H9 (cell line): ENCODE results near the gene SEPTIN7. TPM values are rescaled to one million over a fixed set of nuclear protein-coding genes. Genes with fewer than 3 reads are reported as not detected.

Source experiments
- DNase-seq: peaks from one replicate; pipeline ENCODE4 v3.0.0-alpha.2; 2017
- H2AFZ ChIP-seq: one replicate; pipeline ENCODE4 v1.6.1; 2013; ENCODE audit warnings: mild to moderate bottlenecking, low read length, control low read depth, moderate library complexity
- H2AK5ac ChIP-seq: 2 replicates; pipeline ENCODE4 v1.6.1; 2013; ENCODE audit warnings: low read length, control low read depth, mixed read lengths; ENCODE audit not compliant: insufficient read length
- H2BK120ac ChIP-seq: one replicate; pipeline ENCODE4 v1.6.1; 2013; ENCODE audit warnings: low read depth, mild to moderate bottlenecking, low read length, control low read depth, inconsistent platforms; ENCODE audit not compliant: poor library complexity, severe bottlenecking
- H2BK12ac ChIP-seq: 2 replicates; pipeline ENCODE4 v1.6.1; 2013; ENCODE audit warnings: low read length, control low read depth, mixed read lengths, low read depth; ENCODE audit not compliant: insufficient read length
- H2BK15ac ChIP-seq: 2 replicates; pipeline ENCODE4 v1.6.1; 2013; ENCODE audit warnings: low read depth, low read length, control low read depth
- H2BK20ac ChIP-seq: one replicate; pipeline ENCODE4 v1.6.1; 2013; ENCODE audit warnings: low read depth, mild to moderate bottlenecking, low read length, control low read depth, inconsistent platforms; ENCODE audit not compliant: poor library complexity, severe bottlenecking
- H2BK5ac ChIP-seq: 2 replicates; pipeline ENCODE4 v1.6.1; 2013; ENCODE audit warnings: low read length, control low read depth, mixed read lengths; ENCODE audit not compliant: insufficient read length
- H3K14ac ChIP-seq: 2 replicates; pipeline ENCODE4 v1.6.1; 2013; ENCODE audit warnings: low read length, control low read depth; ENCODE audit not compliant: insufficient read depth
- H3K18ac ChIP-seq: 2 replicates; pipeline ENCODE4 v1.6.1; 2013; ENCODE audit warnings: low read depth, mild to moderate bottlenecking, mixed read lengths, low read length, control low read depth; ENCODE audit not compliant: insufficient read length
- H3K23ac ChIP-seq: 2 replicates; pipeline ENCODE4 v1.6.1; 2013; ENCODE audit warnings: low read length, control low read depth, mixed read lengths, low read depth; ENCODE audit not compliant: insufficient read length
- H3K23me2 ChIP-seq: 2 replicates; pipeline ENCODE4 v1.6.1; 2013; ENCODE audit warnings: low read depth, mild to moderate bottlenecking, mixed read lengths, low read length, control low read depth; ENCODE audit not compliant: insufficient read length, poor library complexity, severe bottlenecking
- H3K27ac ChIP-seq: 2 replicates; pipeline ENCODE4 v1.5.1; 2013; ENCODE audit warnings: low read length, control low read depth, mixed read lengths, low read depth; ENCODE audit not compliant: insufficient read length
- H3K27me3 ChIP-seq: 2 replicates; pipeline ENCODE4 v1.6.1; 2013; ENCODE audit warnings: low read length, control low read depth, inconsistent platforms; ENCODE audit not compliant: insufficient read depth
- H3K4ac ChIP-seq: 2 replicates; pipeline ENCODE4 v1.6.1; 2013; ENCODE audit warnings: low read depth, mild to moderate bottlenecking, control low read depth, inconsistent platforms, low read length, moderate library complexity
- H3K4me1 ChIP-seq: 2 replicates; pipeline ENCODE4 v1.6.1; 2013; ENCODE audit warnings: low read length, control low read depth, inconsistent platforms; ENCODE audit not compliant: insufficient read depth
- H3K4me2 ChIP-seq: 2 replicates; pipeline ENCODE4 v1.6.1; 2013; ENCODE audit warnings: low read length, control low read depth, mixed read lengths; ENCODE audit not compliant: insufficient read length, insufficient read depth
- H3K56ac ChIP-seq: 2 replicates; pipeline ENCODE4 v1.6.1; 2013; ENCODE audit warnings: low read depth, mild to moderate bottlenecking, mixed read lengths, low read length, control low read depth; ENCODE audit not compliant: insufficient read length
- H3K79me1 ChIP-seq: 2 replicates; pipeline ENCODE4 v1.6.1; 2013; ENCODE audit warnings: low read depth, mild to moderate bottlenecking, moderate library complexity, low read length, control low read depth, inconsistent platforms; ENCODE audit not compliant: insufficient read depth, poor library complexity, severe bottlenecking
- H3K79me2 ChIP-seq: 2 replicates; pipeline ENCODE4 v1.6.1; 2013; ENCODE audit warnings: low read length, control low read depth, inconsistent platforms; ENCODE audit not compliant: insufficient read depth
- H3K9ac ChIP-seq: 2 replicates; pipeline ENCODE4 v1.6.1; 2013; ENCODE audit warnings: low read length, control low read depth, mixed read lengths; ENCODE audit not compliant: insufficient read length; ENCODE audit errors: extremely low read depth
- H3K9me3 ChIP-seq: one replicate; pipeline ENCODE4 v1.6.1; 2013; ENCODE audit warnings: low read depth, low read length, inconsistent platforms; ENCODE audit not compliant: control insufficient read depth
- H3T11ph ChIP-seq: one replicate; pipeline ENCODE4 v1.6.1; 2013; ENCODE audit warnings: mild to moderate bottlenecking, low read length, control low read depth, inconsistent platforms
- H4K20me1 ChIP-seq: one replicate; pipeline ENCODE4 v1.6.1; 2013; ENCODE audit not compliant: control insufficient read depth, insufficient read length, insufficient read depth
- H4K5ac ChIP-seq: 2 replicates; pipeline ENCODE4 v1.6.1; 2013; ENCODE audit warnings: low read depth, mild to moderate bottlenecking, mixed read lengths, low read length, control low read depth; ENCODE audit not compliant: insufficient read length
- H4K8ac ChIP-seq: replicated peaks from 2 replicates; pipeline ENCODE4 v1.6.1; 2013; ENCODE audit warnings: low read length, control low read depth, mixed read lengths, low read depth; ENCODE audit not compliant: insufficient read length
- H4K91ac ChIP-seq: 2 replicates; pipeline ENCODE4 v1.6.1; 2013; ENCODE audit warnings: low read depth, mild to moderate bottlenecking, moderate library complexity, mixed read lengths, low read length, control low read depth; ENCODE audit not compliant: insufficient read length
- H3K27ac Mint-ChIP-seq, 3 experiments: 2 replicates in 2 of 3; 3 replicates in 1 of 3; pipeline ENCODE4 v1.8.0; 2020 to 2021; ENCODE audit warnings: mixed read lengths in 3 of 3, mild to moderate bottlenecking in 1 of 3, moderate library complexity in 1 of 3
- H3K27me3 Mint-ChIP-seq: 2 replicates; pipeline ENCODE4 v1.8.0; 2021; ENCODE audit warnings: low read depth, mild to moderate bottlenecking, moderate library complexity, mixed read lengths
- H3K36me3 Mint-ChIP-seq, 3 experiments: 2 replicates in 2 of 3; 3 replicates in 1 of 3; pipeline ENCODE4 v1.8.0; 2020 to 2021; ENCODE audit warnings: low read depth in 3 of 3, mixed read lengths in 3 of 3; ENCODE audit not compliant: insufficient read depth in 1 of 3
- H3K4me1 Mint-ChIP-seq, 2 experiments: 2 replicates each; pipeline ENCODE4 v1.8.0; 2020; ENCODE audit warnings: mixed read lengths in 2 of 2
- H3K4me3 Mint-ChIP-seq, 2 experiments: 2 replicates in 1 of 2; 3 replicates in 1 of 2; pipeline ENCODE4 v1.8.0; 2020 to 2021; ENCODE audit warnings: mild to moderate bottlenecking in 2 of 2, mixed read lengths in 2 of 2, moderate library complexity in 1 of 2
- H3K9me3 Mint-ChIP-seq, 2 experiments: 2 replicates in 1 of 2; 3 replicates in 1 of 2; pipeline ENCODE4 v1.8.0; 2020; ENCODE audit warnings: mild to moderate bottlenecking in 2 of 2, mixed read lengths in 2 of 2, moderate library complexity in 1 of 2
- CTCF ChIP-seq: fragments of 200-600 bp; sonication (generic); conservative IDR thresholded peaks from 3 replicates; pipeline ENCODE4 v1.8.0; 2021; ENCODE audit warnings: antibody characterized with exemption, mild to moderate bottlenecking
- WGBS: extraction: QIAGEN DNeasy Blood & Tissue Kit; methylation state at CpG from one replicate; pipeline ENCODE4 v1.1.7; 2013; ENCODE audit warnings: missing lambda C conversion rate, low lambda C conversion rate, mixed read lengths; ENCODE audit not compliant: insufficient read length; ENCODE audit errors: extremely low coverage; 5-methylcytosine and 5-hydroxymethylcytosine counted together
- total RNA-seq: library from RNA; stranded (reverse); gene quantifications from 2 replicates; pipeline ENCODE4 v1.2.1, GENCODE V29; 2021

The SEPTIN7 gene
- total RNA-seq, 1 experiment from 2014 or later, result 184 TPM

- H3K79me2 ChIP-seq, result no peaks in the 10 kb centered on the region
- no peaks in the 10 kb centered on the region for H4K20me1 ChIP-seq
- no peak overlapping the region for H3K4me2 ChIP-seq
- H3T11ph ChIP-seq, result no peak overlapping the region
- no peak overlapping the region for H3K18ac ChIP-seq
- Mint-ChIP-seq H3K27me3 (no peaks in the 10 kb centered on the region), H3K4me3 (no peak overlapping the region), H3K36me3 (peaks cover 5 to 11% (median 11%) of the 10 kb centered on the region in 3 experiments; a peak in 6 of 7 replicates), H3K4me1 (peaks cover 6 to 13% of the 10 kb centered on the region in 2 experiments), H3K9me3 (peaks cover 12 to 13% of the 10 kb centered on the region in 2 experiments), H3K27ac (no peak overlapping the region)
- no peak overlapping the region for H4K91ac ChIP-seq
- H2BK20ac ChIP-seq, result no peak overlapping the region
- H3K27ac ChIP-seq, result no peak overlapping the region
- no peak overlapping the region for H2BK15ac ChIP-seq
- no peaks in the 10 kb centered on the region for H3K9me3 ChIP-seq
- no peak overlapping the region for H3K56ac ChIP-seq
- no peak overlapping the region for H3K23ac ChIP-seq
- no peaks in the 10 kb centered on the region for H3K4me1 ChIP-seq
- WGBS, result no CpG with 5 or more reads among the region's 2 CpGs
- H2BK5ac ChIP-seq, result no peak overlapping the region
- no peak overlapping the region for H3K4ac ChIP-seq
- H4K5ac ChIP-seq, result no peak overlapping the region
- no peak overlapping the region for H2AFZ ChIP-seq
- H2BK120ac ChIP-seq, result no peak overlapping the region
- H3K79me1 ChIP-seq, result no peaks in the 10 kb centered on the region
- H3K9ac ChIP-seq, result no peak overlapping the region
- H3K14ac ChIP-seq, result no peak overlapping the region
- H4K8ac ChIP-seq, result no peak overlapping the region
- H3K27me3 ChIP-seq, result no peaks in the 10 kb centered on the region
- H3K23me2 ChIP-seq, result no peaks in the 10 kb centered on the region
- no peak overlapping the region for H2BK12ac ChIP-seq
- DNase-seq, result no peak
- no peak for TF ChIP-seq CTCF
- H2AK5ac ChIP-seq, result no peak overlapping the region
Measured at GRCh38 chr7:35787925-35788324, 12.9 kb upstream of the SEPTIN7 start.
